HG02938 (cell line): ENCODE data around the gene ZC3H8.

Experiments
- ATAC-seq: cut with Tn5 transposase; IDR thresholded peaks from one replicate; pipeline ENCODE4 v1.9.1; 2021; ENCODE audit warnings: mild to moderate bottlenecking, moderate library complexity; ENCODE audit not compliant: unreplicated experiment

The ZC3H8 gene

GRCh38 chr2:112197868-112198267 is 57.0 kb downstream of the ZC3H8 start:
- no peak for ATAC-seq

DNA sequence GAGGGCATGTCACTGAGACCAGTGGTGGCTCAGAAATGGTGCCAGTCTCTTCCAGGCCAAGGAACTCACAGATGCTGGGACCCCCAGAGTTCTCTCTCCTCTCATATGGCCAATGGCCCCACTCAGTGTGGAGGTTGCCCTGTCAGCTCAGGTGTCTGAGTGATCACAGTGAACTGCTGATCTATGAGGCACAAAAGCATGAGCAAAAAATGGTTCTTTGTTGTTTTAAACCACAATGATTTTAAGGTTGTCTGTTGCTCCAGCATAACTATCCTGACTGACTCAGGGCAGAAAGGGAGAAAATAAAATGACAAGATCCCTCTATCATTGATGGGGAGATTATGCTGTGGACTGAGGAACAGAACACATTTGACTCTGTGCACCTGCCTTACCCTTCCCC is 58.9 kb downstream of the ZC3H8 start:
- no peak for ATAC-seq

- ATAC-seq: no peak
Measured at GRCh38 chr2:112195167-112195766, 59.6 kb downstream of the ZC3H8 start.

DNA sequence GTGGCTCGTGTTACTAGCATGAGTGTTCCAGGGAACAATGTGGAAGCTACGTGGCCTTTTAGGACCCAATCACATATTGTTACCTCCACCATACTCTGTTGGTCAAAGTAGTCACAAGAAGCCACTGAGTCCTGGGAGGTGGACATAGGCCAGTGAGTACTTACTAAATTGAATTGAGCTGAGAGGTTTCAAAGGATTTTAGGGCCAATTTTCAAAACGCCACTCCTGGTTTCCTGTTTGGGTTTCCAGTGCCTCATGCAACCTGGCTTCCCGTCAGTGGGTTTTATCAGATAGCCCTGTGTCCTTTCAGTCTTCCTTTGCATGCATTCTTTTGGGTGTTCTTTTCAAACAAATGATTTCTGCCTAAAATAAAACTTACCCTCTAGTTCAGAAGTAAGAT is 60.4 kb downstream of the ZC3H8 start:
- ATAC-seq: no peak

GRCh38 chr2:112194028-112194427 is 60.8 kb downstream of the ZC3H8 start:
- no peak for ATAC-seq

- ATAC-seq: no peak
Measured at GRCh38 chr2:112189001-112189556, 65.8 kb downstream of the ZC3H8 start.

DNA sequence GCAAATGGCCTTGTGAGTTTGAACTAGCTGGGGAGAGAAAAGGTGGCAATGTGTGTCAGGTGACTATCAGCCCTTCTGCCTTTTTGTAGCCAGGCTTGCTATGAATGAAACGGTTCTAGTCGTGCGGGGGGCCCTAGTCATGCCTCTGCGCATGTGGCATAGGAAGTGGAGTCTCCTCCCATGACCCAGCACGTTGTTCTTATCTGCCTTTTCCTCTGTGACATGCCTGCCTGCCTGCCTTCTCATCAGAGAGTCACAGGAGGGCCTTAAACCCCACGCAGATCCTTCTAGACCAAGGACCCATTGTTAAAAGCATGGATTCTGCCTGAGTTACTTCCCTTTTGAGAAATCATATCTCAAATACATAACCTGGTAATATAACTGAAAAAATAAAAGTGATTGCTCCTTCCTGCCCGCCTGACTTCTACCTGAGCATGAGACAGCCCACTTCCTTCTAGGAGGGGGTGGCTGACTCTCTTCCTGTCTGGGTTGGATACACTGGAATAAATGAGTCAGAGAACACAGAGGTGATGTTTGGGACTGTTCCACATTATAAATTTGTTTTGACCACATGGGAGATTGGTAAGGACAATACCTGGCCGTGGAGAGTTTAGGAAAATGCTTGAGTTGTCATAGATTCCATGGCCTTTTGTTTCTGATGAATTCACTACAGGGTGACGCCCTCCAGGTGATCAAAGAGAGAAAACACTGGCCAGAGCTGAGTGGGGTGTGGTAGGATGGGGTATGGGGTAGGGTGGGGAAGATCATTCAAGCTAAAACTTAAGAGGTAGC is 66.8 kb downstream of the ZC3H8 start:
- ATAC-seq: no peak

DNA sequence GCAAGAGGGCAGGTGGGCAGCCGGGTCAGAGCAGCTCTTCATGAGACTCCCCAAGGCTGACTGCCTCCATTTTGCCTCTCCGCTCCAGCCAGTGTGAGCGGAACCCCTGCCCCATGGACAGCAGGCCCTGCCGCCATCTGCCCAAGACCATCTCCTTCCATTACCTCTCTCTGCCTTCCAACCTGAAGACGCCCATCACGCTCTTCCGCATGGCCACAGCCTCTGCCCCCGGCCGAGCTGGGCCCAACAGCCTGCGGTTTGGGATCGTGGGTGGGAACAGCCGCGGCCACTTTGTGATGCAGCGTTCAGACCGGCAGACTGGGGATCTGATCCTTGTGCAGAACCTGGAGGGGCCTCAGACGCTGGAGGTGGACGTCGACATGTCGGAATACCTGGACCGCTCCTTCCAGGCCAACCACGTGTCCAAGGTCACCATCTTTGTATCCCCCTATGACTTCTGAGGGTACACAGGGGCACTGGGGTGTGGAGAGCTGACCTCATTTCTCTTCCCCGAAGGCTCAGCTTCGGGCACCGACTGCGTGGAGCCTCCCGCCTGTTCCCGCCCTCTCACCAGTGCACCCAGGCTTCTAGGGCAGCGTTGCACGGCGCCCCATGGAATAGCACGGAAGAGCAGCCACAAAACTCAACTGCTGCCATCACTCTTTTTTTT is 67.7 kb downstream of the ZC3H8 start:
- no peak for ATAC-seq

GRCh38 chr2:112185131-112185530 is 69.7 kb downstream of the ZC3H8 start:
- ATAC-seq: no peak

DNA sequence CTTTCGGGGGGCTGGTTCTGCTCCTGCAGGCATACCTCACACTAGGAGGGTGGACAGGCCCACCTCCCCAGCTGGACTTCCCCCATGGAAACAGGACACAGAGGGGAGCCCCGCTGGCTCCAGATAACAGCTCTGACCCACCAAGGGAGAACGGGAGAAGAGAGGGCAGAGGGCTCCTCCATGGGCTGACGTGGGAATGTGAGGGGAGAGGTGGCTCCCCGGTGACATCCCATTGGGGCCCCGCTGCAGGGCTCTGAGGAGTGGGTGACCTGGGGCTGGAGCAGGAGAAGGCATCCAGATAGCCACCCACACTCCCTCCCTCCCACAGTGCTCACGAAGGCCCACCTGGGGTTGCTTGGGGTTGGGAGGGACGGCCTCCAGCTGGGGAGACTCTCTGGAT is 70.7 kb downstream of the ZC3H8 start:
- ATAC-seq: no peak

GRCh38 chr2:112183327-112184025 is 71.4 kb downstream of the ZC3H8 start:
- ATAC-seq: no peak

DNA sequence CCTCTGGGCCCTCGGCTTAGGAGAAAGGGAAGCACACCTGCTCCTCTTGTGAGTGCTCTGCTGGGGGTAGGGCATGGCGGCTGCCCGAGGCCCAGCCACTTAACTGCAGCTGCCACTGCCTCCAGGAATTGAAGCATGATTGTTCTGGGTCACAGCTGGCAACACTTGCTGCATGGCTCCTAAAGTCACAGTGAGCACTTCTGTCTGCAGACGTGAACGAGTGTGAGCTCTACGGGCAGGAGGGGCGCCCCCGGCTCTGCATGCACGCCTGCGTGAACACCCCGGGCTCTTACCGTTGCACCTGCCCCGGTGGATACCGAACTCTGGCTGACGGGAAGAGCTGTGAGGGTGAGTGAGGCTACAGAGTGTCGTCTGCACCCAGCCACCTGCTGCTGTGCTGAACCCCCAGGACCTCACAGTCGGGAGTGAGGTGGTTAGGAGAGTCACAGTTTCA is 72.2 kb downstream of the ZC3H8 start:
- no peak for ATAC-seq

- no peak for ATAC-seq
Measured at GRCh38 chr2:112181571-112182290, 73.1 kb downstream of the ZC3H8 start.

DNA sequence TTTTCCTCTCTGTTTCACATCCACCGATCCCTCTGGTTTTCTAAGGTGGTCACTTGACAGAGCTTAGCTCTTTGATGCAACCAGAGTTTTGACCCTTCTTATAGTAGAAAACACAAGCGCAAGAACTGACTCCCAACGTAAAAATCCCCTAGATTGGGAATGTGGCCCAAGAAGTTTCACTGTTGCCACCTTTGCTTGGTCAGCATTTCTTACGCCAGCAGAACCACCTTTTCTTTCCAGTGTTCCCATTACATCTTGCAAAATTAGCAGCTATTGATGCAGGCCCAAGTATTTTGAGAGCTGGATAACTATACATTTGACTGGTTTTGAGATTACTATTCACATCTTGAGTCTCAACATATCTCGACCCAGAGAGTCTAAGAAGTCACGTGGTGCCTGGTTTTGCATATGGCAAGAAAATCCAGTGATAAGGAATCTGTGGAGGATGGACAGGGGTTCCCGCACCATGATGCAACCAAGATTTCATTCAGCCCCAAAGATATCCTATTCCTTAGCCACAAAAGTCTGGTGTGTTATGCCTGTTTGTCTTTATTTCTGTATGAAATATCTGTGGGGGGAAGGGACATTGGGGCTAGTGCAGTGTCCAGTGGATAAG is 78.8 kb downstream of the ZC3H8 start:
- ATAC-seq: no peak

GRCh38 chr2:112175333-112175732 is 79.5 kb downstream of the ZC3H8 start:
- ATAC-seq: no peak

- ATAC-seq: no peak
Measured at GRCh38 chr2:112174383-112174782, 80.5 kb downstream of the ZC3H8 start.

- ATAC-seq: no peak
Measured at GRCh38 chr2:112173646-112174319, 81.1 kb downstream of the ZC3H8 start.

GRCh38 chr2:112170495-112170894 is 84.3 kb downstream of the ZC3H8 start:
- ATAC-seq: no peak

DNA sequence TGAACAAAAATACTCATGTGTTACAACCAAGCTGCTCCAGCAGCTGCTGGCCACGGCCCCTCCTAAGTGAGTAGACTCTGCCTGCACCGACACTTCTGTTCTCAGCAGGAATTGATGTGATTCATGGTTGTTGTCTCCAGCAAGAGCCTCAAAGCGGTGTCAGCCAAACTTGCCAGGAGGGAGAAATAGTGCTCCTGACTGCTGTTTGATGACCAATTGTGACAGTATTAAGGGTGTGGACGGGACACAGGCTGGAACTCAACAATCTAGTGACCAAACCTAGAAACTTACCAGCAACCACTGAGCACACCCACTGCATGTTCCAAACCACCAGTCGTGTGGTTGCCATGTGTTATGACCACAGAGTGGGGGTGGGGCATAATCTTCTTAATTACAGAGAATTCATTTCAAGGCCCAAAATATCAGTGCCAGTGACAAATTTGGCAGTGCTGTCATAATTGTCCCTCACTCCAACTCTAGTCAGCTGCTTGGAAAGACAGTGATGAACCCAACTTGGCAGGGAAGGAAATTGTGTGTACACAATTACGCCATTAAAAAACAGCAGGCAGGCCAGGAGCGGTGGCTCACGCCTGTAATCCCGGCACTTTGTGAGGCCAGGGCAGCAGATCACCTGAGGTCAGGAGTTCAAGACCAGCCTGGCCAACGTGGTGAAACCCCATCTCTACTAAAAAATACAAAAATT is 86.3 kb downstream of the ZC3H8 start:
- ATAC-seq: no peak
